Smooth muscle cell (in vitro differentiated cells): ENCODE measurements around the gene ABCA8. TPM values are rescaled to one million over a fixed set of nuclear protein-coding genes. Genes with fewer than 3 reads are reported as not detected.
"Not testable (repeated sequence)": the region's sequence is repeated elsewhere in the genome, so short reads cannot be mapped to it uniquely, and the experiment has no call there.

Source experiments
- DNase-seq: peaks from one replicate; lab custom pipeline; 2025; ENCODE audit not compliant: unreplicated experiment; lab: John Stamatoyannopoulos, UW
- H2AFZ ChIP-seq: fragments of 200-600 bp; sonication (generic); 2 replicates; pipeline ENCODE4 v1.6.0; 2016; ENCODE audit warnings: antibody characterized with exemption, low read depth, mild to moderate bottlenecking
- H3F3A ChIP-seq: fragments of 200-600 bp; sonication (generic); 2 replicates; pipeline ENCODE4 v1.6.0; 2017; ENCODE audit warnings: antibody characterized with exemption, low read depth
- H3K27ac ChIP-seq: fragments of 200-600 bp; sonication (generic); 2 replicates; pipeline ENCODE4 v1.5.1; 2016; ENCODE audit warnings: low read depth, mild to moderate bottlenecking
- H3K27me3 ChIP-seq: fragments of 200-600 bp; sonication (generic); 2 replicates; pipeline ENCODE4 v1.6.1; 2016; ENCODE audit warnings: low read depth, mild to moderate bottlenecking
- H3K36me3 ChIP-seq: fragments of 200-600 bp; sonication (generic); 2 replicates; pipeline ENCODE4 v1.5.1; 2016; ENCODE audit warnings: low read depth
- H3K4me1 ChIP-seq: fragments of 200-600 bp; sonication (generic); 2 replicates; pipeline ENCODE4 v1.5.1; 2016; ENCODE audit warnings: low read depth
- H3K4me2 ChIP-seq: fragments of 200-600 bp; sonication (generic); 2 replicates; pipeline ENCODE4 v1.6.0; 2016; ENCODE audit warnings: mild to moderate bottlenecking
- H3K4me3 ChIP-seq: fragments of 200-600 bp; sonication (generic); 2 replicates; pipeline ENCODE4 v1.5.1; 2016; ENCODE audit warnings: mild to moderate bottlenecking
- H3K79me2 ChIP-seq: fragments of 200-600 bp; sonication (generic); 2 replicates; pipeline ENCODE4 v1.6.0; 2016; ENCODE audit warnings: low read depth, mild to moderate bottlenecking
- H3K9ac ChIP-seq: fragments of 200-600 bp; sonication (generic); 2 replicates; pipeline ENCODE4 v1.6.0; 2016; ENCODE audit warnings: low read depth
- H3K9me3 ChIP-seq: fragments of 200-600 bp; sonication (generic); replicated peaks from 2 replicates; pipeline ENCODE4 v1.5.1; 2016; ENCODE audit warnings: low read depth
- H4K20me1 ChIP-seq: fragments of 200-600 bp; sonication (generic); 2 replicates; pipeline ENCODE4 v1.6.0; 2016; ENCODE audit warnings: low read depth
- CTCF ChIP-seq: fragments of 200-600 bp; sonication (generic); IDR thresholded peaks from 2 replicates; pipeline ENCODE4 v1.5.1; 2017; ENCODE audit warnings: borderline replicate concordance, mild to moderate bottlenecking, antibody characterized with exemption; ENCODE audit not compliant: insufficient read depth, poor library complexity, severe bottlenecking
- WGBS: methylation state at CpG from one replicate; pipeline ENCODE4 v1.1.7; 2016; ENCODE audit warnings: low lambda C conversion rate; 5-methylcytosine and 5-hydroxymethylcytosine counted together
- polyA plus RNA-seq: library from polyadenylated mRNA; unstranded; fragments of >200 nt; fragmentation: Nextera tagmentation; extraction: Ambion mirVana; gene quantifications from 2 replicates; pipeline ENCODE4 v1.2.1, GENCODE V29; 2016
- total RNA-seq: library from RNA; depleted of rRNA; stranded (reverse); fragments of >200 nt; gene quantifications from 2 replicates; pipeline ENCODE4 v1.2.3, GENCODE V29; 2014

The ABCA8 gene, protein sequence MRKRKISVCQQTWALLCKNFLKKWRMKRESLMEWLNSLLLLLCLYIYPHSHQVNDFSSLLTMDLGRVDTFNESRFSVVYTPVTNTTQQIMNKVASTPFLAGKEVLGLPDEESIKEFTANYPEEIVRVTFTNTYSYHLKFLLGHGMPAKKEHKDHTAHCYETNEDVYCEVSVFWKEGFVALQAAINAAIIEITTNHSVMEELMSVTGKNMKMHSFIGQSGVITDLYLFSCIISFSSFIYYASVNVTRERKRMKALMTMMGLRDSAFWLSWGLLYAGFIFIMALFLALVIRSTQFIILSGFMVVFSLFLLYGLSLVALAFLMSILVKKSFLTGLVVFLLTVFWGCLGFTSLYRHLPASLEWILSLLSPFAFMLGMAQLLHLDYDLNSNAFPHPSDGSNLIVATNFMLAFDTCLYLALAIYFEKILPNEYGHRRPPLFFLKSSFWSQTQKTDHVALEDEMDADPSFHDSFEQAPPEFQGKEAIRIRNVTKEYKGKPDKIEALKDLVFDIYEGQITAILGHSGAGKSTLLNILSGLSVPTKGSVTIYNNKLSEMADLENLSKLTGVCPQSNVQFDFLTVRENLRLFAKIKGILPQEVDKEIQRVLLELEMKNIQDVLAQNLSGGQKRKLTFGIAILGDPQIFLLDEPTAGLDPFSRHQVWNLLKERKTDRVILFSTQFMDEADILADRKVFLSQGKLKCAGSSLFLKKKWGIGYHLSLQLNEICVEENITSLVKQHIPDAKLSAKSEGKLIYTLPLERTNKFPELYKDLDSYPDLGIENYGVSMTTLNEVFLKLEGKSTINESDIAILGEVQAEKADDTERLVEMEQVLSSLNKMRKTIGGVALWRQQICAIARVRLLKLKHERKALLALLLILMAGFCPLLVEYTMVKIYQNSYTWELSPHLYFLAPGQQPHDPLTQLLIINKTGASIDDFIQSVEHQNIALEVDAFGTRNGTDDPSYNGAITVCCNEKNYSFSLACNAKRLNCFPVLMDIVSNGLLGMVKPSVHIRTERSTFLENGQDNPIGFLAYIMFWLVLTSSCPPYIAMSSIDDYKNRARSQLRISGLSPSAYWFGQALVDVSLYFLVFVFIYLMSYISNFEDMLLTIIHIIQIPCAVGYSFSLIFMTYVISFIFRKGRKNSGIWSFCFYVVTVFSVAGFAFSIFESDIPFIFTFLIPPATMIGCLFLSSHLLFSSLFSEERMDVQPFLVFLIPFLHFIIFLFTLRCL (N-terminal part only)
- total RNA-seq (6.9 TPM in 2 replicates), polyA plus RNA-seq (1.3 and 1.7 TPM in 2 replicates)

GRCh38 chr17:68955181-68955841 is at the start of gene ABCA8:
Gene ABCA8, minus strand, starts transcription at chr17:68955392. Its CDS starts 13,358 bp downstream, at chr17:68942034.
- Histone ChIP-seq H3K27ac (peak within 1 kb of the TSS; percentile 69), H3F3A (no peaks in the 10 kb centered on the region), H3K9me3 (no peaks in the 10 kb centered on the region), H2AFZ (peak within 1 kb of the TSS; percentile 90), H3K79me2 (no peaks in the 10 kb centered on the region), H3K36me3 (no peaks in the 10 kb centered on the region), H4K20me1 (no peaks in the 10 kb centered on the region), H3K4me2 (peak within 1 kb of the TSS; percentile 80), H3K9ac (peak within 1 kb of the TSS; percentile 55), H3K27me3 (no peaks in the 10 kb centered on the region), H3K4me3 (peak within 1 kb of the TSS; percentile 36), H3K4me1 (peaks cover 13% of the 10 kb centered on the region)
- TF ChIP-seq CTCF = no peak
- DNase-seq = no peak
- 26% methylated on average over 4 of the region's 4 CpGs for WGBS

DNA sequence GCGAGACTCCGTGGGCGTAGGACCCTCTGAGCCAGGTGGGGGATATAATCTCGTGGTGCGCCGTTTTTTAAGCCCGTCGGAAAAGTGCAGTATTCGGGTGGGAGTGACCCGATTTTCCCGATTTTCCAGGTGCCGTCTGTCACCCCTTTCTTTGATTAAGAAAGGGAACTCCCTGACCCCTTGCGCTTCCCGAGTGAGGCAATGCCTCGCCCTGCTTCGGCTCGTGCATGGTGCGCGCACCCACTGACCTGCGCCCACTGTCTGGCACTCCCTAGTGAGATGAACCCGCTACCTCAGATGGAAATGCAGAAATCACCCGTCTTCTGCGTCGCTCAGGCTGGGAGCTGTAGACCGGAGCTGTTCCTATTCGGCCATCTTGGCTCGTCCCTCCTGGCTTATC is 49.6 kb upstream of the ABCA8 start:
- Histone ChIP-seq H2AFZ (peak overlapping the region; percentile 13), H3K4me3 (peak overlapping the region; percentile 10), H3K4me2 (peak overlapping the region; percentile 51)
- H3F3A ChIP-seq, H4K20me1 ChIP-seq, H3K9me3 ChIP-seq, H3K36me3 ChIP-seq, H3K9ac ChIP-seq, H3K27me3 ChIP-seq, H3K27ac ChIP-seq, H3K79me2 ChIP-seq, DNase-seq, H3K4me1 ChIP-seq: not testable (repeated sequence)
- 43% methylated on average over 27 of the region's 27 CpGs for WGBS

- not testable (repeated sequence) for H3K36me3 ChIP-seq, H3K79me2 ChIP-seq, H3K27ac ChIP-seq, H3K4me3 ChIP-seq, H3F3A ChIP-seq, H3K27me3 ChIP-seq, H3K9me3 ChIP-seq, H2AFZ ChIP-seq, H3K4me2 ChIP-seq, H3K4me1 ChIP-seq, H4K20me1 ChIP-seq, H3K9ac ChIP-seq, DNase-seq
- 67% methylated on average over 3 of the region's 3 CpGs for WGBS
These were observed 44.6 kb upstream of the ABCA8 start for GRCh38 chr17:68999743-69000142.

- Histone ChIP-seq H3K4me2 (no peak overlapping the region), H3F3A (no peaks in the 10 kb centered on the region), H2AFZ (no peak overlapping the region), H3K36me3 (no peaks in the 10 kb centered on the region), H3K27ac (no peak overlapping the region), H3K4me3 (no peak overlapping the region), H3K9me3 (no peaks in the 10 kb centered on the region), H3K27me3 (no peaks in the 10 kb centered on the region), H3K9ac (no peak overlapping the region), H3K4me1 (no peaks in the 10 kb centered on the region), H3K79me2 (no peaks in the 10 kb centered on the region), H4K20me1 (no peaks in the 10 kb centered on the region)
- WGBS = 71% methylated on average over 4 of the region's 4 CpGs
- TF ChIP-seq CTCF = no peak
- no peak for DNase-seq
These were observed 37.9 kb upstream of the ABCA8 start for GRCh38 chr17:68993112-68993511.
